HG03066 (cell line): Measurements from ENCODE around the gene TK2.
"Not testable (repeated sequence)": the region's sequence is repeated elsewhere in the genome, so short reads cannot be mapped to it uniquely, and the experiment has no call there.

Source experiments
- ATAC-seq: cut with Tn5 transposase; IDR thresholded peaks from one replicate; pipeline ENCODE4 v1.9.1; 2021; ENCODE audit warnings: low read depth; ENCODE audit not compliant: unreplicated experiment

The TK2 gene

GRCh38 chr16:66521951-66522771 is 27.8 kb downstream of the TK2 start:
- peak; percentile 44 for ATAC-seq

GRCh38 chr16:66521252-66521713 is 28.6 kb downstream of the TK2 start:
- no peak for ATAC-seq

GRCh38 chr16:66520406-66521170 is 29.3 kb downstream of the TK2 start:
- no peak for ATAC-seq

- no peak for ATAC-seq
Measured at GRCh38 chr16:66519482-66520373, 30.2 kb downstream of the TK2 start.

GRCh38 chr16:66517586-66518263 is 32.2 kb downstream of the TK2 start:
- no peak for ATAC-seq

- peak; percentile 98 for ATAC-seq
Measured at GRCh38 chr16:66516808-66517585, 32.9 kb downstream of the TK2 start.

GRCh38 chr16:66516509-66516807 is 33.5 kb downstream of the TK2 start:
- ATAC-seq, result peak; percentile 7

- ATAC-seq, result no peak
Measured at GRCh38 chr16:66515596-66516508, 34.1 kb downstream of the TK2 start.

GRCh38 chr16:66514980-66515595 is 34.8 kb downstream of the TK2 start:
- not testable (repeated sequence) for ATAC-seq

GRCh38 chr16:66514391-66514790 is 35.5 kb downstream of the TK2 start:
- ATAC-seq, result not testable (repeated sequence)

GRCh38 chr16:66513111-66513723 is 36.7 kb downstream of the TK2 start:
- no peak for ATAC-seq

GRCh38 chr16:66512272-66513110 is 37.4 kb downstream of the TK2 start:
- ATAC-seq, result no peak

GRCh38 chr16:66511602-66512271 is 38.2 kb downstream of the TK2 start:
- ATAC-seq, result no peak

GRCh38 chr16:66510711-66511601 is 39.0 kb downstream of the TK2 start:
- ATAC-seq, result no peak

- no peak for ATAC-seq
Measured at GRCh38 chr16:66510298-66510697, 39.6 kb downstream of the TK2 start.
